Measurements from ENCODE around the gene SLC16A8.

Gene SLC16A8

GRCh38 chr22:38030311-38031133, 53.5 kb downstream of the SLC16A8 start:
- TF ChIP-seq CTCF (IDR thresholded peaks at IDR 0.05) = no peak
- H3K4me3 ChIP-seq = no peak overlapping the region
- intact Hi-C loops (cut with DNase I; ENCODE audit: low total_unique reads) = no loop called here
- no peaks in the 10 kb centered on the region for H3K9me3 ChIP-seq
- no peaks in the 10 kb centered on the region for H3K27me3 ChIP-seq
- no peak for DNase-seq
- peaks cover 0 to 26% (median 14%) of the 10 kb centered on the region in 4 donors for H3K4me1 ChIP-seq
- no peak overlapping the region for H3K27ac ChIP-seq
- no peaks in the 10 kb centered on the region for H3K36me3 ChIP-seq

DNA sequence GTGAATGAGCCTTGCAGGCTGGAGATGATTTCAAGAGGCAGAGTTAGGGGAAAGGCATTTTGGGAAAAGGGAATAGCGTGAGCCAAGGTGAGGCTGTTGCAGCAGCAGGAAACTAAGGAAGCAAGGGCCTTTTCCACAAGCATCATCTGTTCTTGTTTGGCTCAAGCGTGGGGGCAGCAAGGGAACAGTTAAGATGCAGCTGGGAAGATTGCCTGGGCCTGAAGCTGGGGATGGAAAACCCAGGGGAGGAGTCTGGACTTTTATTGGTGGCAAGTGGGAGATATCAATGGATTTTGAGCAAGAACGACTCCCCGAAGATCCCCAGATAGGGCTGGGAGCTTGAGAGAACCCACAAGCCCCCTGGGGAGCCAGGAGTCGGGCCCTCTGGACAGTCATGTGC, 54.1 kb downstream of the SLC16A8 start:
- Histone ChIP-seq H3K36me3 (no peaks in the 10 kb centered on the region), H3K4me1 (peaks cover 0 to 22% (median 13%) of the 10 kb centered on the region in 4 donors)

GRCh38 chr22:38029370-38029769, 54.6 kb downstream of the SLC16A8 start:
- intact Hi-C loops (cut with DNase I; ENCODE audit: low total_unique reads) = no loop called here
- Histone ChIP-seq H3K27ac (no peak overlapping the region), H3K4me3 (no peak overlapping the region), H3K27me3 (no peaks in the 10 kb centered on the region), H3K4me1 (peaks cover 0 to 17% (median 8%) of the 10 kb centered on the region in 4 donors), H3K36me3 (no peaks in the 10 kb centered on the region), H3K9me3 (no peaks in the 10 kb centered on the region)
- no peak for DNase-seq
- no peak for TF ChIP-seq CTCF (IDR thresholded peaks at IDR 0.05)

More for the DNA sequence above, 54.1 kb downstream of the SLC16A8 start:
- TF ChIP-seq CTCF (IDR thresholded peaks at IDR 0.05) = no peak
- intact Hi-C loops (cut with DNase I; ENCODE audit: low total_unique reads) = no loop called here
- Histone ChIP-seq H3K27ac (no peak overlapping the region), H3K27me3 (no peaks in the 10 kb centered on the region), H3K4me3 (no peak overlapping the region), H3K9me3 (no peaks in the 10 kb centered on the region)
- no peak for DNase-seq

DNA sequence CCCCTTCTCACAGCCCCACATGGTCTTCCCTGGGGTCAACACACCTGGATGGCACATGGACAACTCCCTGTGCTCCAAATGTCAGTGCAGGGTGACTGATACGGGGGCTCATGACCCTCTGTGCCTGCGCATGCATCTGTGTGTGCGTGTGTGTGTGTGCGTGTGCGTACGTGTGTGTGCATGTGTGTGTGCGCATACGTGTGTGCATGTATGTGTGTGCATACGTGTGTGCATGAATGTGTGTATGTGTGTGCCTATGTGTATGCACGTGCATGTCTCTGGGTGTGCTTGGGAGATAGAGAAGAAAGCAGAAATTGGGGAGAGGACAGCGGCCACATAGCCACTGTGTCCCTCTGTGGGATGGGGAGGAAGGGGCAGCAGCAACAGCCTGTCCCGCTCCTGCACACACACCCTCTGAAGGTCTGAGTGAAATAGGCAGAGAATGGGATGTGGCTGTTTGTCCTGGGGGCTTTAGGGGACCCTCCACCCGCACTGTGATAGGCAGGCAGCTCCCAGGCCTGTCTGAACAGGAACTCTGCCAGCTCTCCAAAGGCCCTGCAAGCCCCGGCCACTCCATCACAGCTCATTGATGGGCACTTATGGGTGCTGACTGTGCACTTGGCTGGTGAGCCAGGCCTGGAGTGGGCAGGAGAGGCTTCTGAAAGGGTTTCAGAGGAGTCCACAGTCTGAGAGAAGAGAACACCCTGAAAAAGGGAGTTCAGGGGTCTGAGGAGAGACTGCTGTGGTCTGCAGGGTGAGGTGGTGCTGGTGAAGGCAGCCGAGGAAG, 55.4 kb downstream of the SLC16A8 start:
- Histone ChIP-seq H3K9me3 (no peaks in the 10 kb centered on the region), H3K4me3 (no peak overlapping the region), H3K36me3 (no peaks in the 10 kb centered on the region), H3K27ac (no peak overlapping the region), H3K4me1 (peaks cover 0 to 8% (median under 1%) of the 10 kb centered on the region in 4 donors), H3K27me3 (no peaks in the 10 kb centered on the region)
- DNase-seq = no peak
- no peak for TF ChIP-seq CTCF (IDR thresholded peaks at IDR 0.05)
- intact Hi-C loops (cut with DNase I; ENCODE audit: low total_unique reads) = no loop called here
